GM12892 (cell line): Measurements from ENCODE around the gene ADK.

Experiments
- POLR2A ChIP-seq: IDR thresholded peaks from 2 replicates; pipeline ENCODE4 v1.6.1; 2011; ENCODE audit warnings: low read depth, low read length, control low read depth
- TAF1 ChIP-seq: IDR thresholded peaks from 2 replicates; pipeline ENCODE4 v1.6.1; 2011; ENCODE audit warnings: low read depth, mild to moderate bottlenecking, control low read depth, low read length, borderline replicate concordance

DNA sequence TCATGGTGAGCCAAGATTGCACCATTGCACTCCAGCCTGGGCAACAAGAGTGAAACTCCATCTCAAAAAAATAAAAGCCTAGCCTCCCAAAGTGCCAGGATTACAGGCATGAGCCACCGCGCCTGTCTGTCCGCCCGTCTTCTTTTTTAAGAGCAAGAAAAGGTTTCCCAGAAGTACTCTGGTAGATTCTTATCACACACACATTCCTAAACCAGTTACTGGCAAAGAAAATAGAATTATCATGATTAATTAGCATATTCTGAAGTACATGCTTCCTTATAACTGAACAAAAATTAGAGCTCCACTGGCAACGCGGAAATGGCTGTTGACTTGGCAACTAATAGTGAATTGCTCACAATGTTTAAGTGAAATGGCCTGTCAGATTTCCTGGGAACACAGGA lies 87.0 kb downstream of the ADK start:
- TF ChIP-seq POLR2A (no peak), TAF1 (no peak)
